ENCODE results near the gene GAREM2.

- TF ChIP-seq CTCF (IDR thresholded peaks at IDR 0.05 in 8 of 11, conservative IDR thresholded peaks at IDR 0.05 in 3 of 11) (no peak), POLR2AphosphoS5 (IDR thresholded peaks at IDR 0.05) (no peak), POLR2A (IDR thresholded peaks at IDR 0.05) (no peak)
Measured at GRCh38 chr2:26217720-26218119, 44.8 kb downstream of the GAREM2 start.
